Endometrium (tissue), 2 donors: Measurements from ENCODE around the gene CDC37L1.
A peak's percentile ranks its signal among the peaks of the same experiment; 100 is the strongest.

ENCODE experiments used
- FAIRE-seq: peaks from 2 replicates; lab custom pipeline; 2012; peaks lifted over from hg19 to GRCh38; lab: Jason Lieb, UNC
- donor health status: control.
- donor health status: control.

The CDC37L1 gene

DNA sequence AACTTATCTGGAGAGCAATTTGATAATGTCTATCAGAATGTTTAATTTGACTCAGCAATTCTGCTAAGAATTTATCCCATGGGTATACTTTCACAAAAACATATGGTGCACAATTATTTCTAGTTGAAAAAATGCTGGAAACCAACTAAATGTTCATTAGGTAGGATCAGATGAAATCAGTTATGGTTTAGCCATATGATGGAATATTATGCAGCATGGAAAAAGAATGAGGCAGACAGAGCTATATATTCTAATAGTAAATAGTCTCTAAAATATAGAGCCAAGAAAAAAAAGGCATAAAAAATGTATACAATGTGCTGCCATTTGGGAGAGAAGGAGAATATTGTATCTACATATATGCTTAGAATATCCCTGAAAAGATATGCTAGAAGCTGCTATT lies 9.5 kb upstream of the CDC37L1 start:
- no peak for FAIRE-seq

DNA sequence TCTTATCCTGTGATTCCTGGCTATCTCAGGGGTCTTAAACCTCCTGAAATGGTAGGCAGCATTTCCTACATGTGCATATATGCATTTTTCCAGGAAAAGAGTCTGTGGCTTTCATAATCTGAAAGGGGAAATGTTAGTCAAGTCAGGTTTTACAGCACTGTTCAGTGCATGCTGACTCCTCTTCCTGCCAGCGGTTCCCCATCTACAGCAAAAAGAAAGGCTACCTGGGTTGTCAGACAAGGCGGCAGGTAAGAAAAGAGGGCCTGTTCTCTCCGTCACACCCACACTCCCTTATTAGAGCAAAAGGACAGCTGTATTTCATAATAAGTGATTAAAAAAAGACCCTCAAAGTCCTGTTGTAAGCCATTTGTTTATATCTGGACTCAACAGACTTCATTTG lies 8.8 kb upstream of the CDC37L1 start:
- no peak for FAIRE-seq

DNA sequence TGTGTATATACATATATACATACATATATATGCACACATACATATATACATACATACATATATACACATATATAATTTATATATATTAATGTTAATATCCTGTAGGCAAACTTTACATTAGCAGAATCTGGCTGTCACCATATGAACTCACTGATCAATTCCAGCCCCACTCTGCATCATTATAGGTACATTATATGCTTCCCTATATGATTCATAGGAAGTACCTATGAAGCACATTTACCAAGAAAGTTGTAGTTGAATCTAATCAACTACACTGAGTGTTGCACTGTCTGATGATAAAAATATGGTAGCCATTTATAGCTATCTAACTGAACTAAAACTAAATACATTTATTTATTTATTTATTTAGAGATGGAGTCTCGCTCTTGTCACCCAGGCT lies 7.6 kb upstream of the CDC37L1 start:
- FAIRE-seq: no peak

DNA sequence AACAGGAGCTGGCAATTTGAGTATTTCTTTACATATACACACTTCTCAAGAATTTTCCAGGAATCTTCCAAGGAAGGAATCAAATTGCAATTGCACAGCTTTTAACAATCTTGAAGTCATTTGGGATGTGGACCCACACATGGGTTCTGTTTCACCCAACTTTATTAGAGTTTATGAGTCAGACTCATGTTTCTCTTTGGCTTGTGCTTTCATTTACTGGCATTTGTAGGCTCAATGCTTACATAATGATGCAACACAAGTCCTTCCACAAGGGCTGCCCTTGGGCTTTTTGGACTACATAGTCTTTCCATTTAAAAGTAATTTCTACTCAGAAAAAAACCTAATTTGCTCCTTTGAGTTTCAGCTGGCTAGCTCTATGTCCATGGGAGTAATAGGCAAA lies 4.6 kb upstream of the CDC37L1 start:
- no peak for FAIRE-seq

GRCh38 chr9:4677392-4677791 lies 2.0 kb upstream of the CDC37L1 start:
- no peak for FAIRE-seq

DNA sequence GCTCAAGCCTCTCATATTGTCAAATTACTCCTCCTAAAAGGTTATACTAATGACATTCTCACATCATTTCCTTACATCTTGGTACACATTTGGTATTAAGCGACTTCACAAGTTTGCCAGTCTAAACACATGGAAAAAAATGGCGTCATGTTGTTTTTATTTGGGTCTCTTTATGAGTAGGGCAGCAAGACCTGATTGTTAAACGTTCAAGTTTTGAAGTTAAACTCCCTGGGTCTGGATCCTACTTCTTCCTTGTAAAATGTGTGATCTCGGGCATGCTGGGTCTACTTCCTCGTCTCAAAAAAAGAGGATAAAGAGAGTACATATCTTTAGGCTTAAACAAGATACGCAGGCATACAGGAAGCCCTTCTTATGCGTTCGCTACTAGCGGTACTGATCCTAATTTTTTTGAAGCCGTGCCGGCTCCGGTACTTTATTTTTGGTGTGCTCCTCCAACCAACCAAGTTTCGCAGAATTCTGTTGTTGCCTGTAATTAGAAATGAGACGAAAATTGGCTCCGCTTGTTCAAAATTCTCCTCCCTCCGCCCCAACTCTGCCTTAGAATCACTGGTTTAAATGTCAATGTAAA lies 596 bp upstream of the CDC37L1 start:
- FAIRE-seq: no peak

DNA sequence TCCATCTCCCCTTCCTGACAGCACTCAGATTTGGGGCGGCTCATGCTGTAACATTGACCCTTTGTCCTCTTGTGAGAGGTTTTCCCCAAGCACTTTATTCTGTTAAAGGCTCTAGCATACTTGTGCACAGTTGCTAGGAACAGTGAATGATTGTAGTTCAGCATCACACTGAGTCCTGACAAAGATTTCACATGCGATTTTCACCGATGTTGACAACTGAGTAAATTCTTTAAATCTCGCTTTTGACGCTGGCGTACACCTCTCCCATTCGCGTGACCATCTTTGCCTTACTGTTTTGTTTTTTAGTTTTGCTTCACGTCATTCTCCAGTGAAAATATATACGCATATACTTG lies 780 bp downstream of the CDC37L1 start:
- no peak for FAIRE-seq

GRCh38 chr9:4680750-4681149 lies 1.4 kb downstream of the CDC37L1 start:
- no peak for FAIRE-seq

- FAIRE-seq: no peak
Measured at GRCh38 chr9:4684820-4685219, 5.5 kb downstream of the CDC37L1 start.

DNA sequence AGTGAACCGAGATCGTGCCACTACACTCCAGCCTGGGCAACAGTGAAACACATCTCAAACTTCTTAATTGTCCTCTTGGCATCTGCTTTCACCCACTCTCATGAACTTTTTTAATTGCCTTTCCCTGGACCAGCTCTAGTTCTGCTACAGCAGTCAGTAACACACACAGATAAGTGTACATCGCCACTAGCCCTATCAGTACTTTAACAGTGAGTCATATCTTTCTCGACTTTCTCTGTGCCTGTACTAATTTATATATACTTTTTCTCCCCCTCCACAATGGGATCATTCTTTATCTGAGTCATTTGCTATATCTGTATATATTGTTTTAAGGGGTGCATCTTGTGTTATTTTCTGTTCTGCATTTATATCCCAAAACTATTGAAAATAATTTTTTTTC lies 6.7 kb downstream of the CDC37L1 start:
- FAIRE-seq: no peak

DNA sequence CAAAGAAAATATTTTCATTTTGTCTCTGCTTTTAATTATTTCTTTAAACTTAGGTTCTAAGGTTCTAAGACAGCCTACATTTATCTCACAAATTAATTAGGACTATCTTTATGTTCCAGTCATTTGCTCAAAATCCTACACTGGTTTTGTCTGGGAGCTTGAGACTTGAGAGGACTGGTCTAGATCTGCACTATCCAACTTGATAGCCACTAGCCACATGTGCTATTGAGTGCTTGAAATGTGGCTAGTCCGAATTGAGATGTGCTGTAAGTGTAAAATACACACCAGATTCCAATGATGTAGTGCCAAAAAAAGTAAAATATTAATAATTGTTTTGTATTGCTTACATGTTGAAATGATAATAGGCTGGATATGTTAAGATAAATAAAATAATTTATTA lies 7.2 kb downstream of the CDC37L1 start:
- FAIRE-seq: peak; percentile 76

- FAIRE-seq: no peak
Measured at GRCh38 chr9:4689021-4689420, 9.7 kb downstream of the CDC37L1 start.

DNA sequence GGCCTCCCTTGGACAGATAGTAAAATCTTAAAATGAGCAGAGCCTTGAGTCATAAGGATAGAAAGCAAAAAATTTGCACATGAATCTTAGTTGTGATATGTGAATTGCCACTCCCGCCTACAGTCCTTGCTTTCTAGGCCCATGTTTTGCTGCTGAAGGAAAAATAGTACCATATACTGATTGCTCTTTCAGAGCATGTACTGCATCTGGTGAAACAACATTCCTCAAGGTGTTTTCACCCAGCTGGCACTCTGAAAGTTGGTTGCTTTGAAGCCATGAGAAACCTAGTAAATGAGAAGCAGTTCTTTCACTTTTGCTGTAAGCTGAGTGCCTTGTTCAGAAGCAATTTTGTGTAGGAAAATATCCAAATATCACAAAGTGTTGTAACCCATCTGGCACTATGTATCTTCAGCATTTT lies 10.3 kb downstream of the CDC37L1 start:
- no peak for FAIRE-seq

DNA sequence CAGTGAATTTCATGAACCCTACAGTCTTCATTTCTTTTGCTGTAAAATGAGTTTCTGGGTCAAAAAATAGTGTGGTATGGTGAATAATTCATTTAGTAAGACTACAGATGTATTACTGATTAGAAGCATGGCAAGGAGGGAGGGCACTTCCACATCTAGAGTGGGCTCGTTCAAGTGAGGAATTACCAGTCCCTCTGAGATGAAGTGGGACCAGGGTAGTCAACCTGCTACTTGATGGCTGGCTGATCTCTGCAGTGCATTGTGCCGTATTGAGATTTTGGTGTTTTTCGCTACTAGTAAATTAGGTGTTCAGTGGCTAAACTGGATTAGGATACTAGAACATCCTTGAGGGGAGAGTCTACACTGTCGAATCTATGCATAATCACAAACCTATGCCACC lies 10.8 kb downstream of the CDC37L1 start:
- no peak for FAIRE-seq

GRCh38 chr9:4691795-4692194 lies 12.4 kb downstream of the CDC37L1 start:
- FAIRE-seq: no peak

DNA sequence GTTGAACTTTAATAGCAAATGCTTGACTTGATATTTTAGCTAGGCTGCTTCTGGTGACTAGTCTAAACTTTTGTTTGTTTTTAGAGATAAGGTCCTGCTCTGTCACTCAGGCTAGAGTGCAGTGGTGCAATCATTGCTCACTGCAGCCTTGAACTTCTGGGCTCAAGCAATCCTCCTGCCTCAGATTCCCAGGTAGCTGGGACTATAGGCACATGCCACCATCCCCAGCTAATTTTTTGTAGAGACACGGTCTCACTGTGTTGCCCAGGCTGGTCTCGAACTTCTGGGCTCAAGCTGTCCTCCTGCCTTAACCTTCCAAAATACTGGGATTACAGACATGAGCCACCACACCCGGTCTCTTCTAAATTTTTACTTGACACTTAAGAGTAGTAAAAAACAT lies 20.7 kb downstream of the CDC37L1 start:
- FAIRE-seq: no peak

DNA sequence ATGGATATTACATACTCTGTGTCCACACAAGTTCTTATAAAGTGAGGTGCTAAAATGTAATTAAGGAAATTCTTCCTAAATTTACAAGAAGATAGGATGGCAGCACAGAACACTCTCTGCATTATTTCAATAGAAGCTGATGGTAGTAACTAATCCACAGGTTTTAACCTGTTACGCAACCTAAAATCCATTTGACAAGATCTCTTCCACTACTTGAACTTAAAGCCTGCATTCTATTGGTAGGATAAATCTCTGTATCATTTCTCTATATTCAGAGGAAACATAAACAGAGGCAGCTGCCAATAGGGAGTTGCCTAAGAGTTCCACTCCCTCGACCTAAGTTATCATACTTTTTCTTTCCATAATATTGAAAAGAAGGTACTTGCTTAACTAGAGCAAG lies 21.6 kb downstream of the CDC37L1 start:
- no peak for FAIRE-seq

DNA sequence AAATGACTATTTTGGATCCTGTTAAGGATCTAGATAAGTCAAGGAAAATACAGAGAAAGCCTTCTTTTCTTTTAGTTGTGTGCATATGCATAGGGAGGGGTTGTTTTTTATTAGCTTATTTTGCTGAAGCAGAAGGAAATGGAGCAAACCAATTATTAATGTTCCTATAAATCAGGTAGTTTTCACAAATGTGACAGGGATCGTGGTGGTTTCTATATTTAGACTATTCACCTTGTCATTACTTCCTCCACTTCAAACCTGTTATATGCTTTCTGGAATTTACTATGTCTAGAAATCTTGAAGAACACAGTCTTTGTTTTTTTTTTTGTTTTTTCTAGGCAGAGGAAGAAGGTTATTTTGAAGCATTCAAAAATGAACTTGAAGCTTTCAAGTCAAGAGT lies 22.2 kb downstream of the CDC37L1 start:
- no peak for FAIRE-seq

DNA sequence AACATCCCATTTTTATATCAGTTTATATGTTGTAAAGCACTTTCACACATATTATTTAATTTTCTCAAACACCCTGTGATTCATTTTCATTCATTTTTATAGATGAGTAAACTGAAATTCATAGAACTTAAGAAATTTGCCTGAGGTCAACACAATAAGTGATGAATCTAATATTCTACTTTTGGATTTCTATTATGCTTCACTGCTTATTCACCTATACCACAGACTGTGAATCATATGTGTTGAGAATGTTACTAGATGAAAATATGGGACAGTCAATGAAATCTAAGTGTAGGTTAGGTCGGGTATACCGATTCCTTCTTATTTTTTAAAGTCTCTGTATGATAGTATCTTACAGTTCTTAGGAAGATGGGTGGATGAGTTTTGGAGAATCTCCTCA lies 24.8 kb downstream of the CDC37L1 start:
- FAIRE-seq: peak; percentile 39

GRCh38 chr9:4706021-4706420 lies 26.7 kb downstream of the CDC37L1 start:
- peak; percentile 99 for FAIRE-seq

DNA sequence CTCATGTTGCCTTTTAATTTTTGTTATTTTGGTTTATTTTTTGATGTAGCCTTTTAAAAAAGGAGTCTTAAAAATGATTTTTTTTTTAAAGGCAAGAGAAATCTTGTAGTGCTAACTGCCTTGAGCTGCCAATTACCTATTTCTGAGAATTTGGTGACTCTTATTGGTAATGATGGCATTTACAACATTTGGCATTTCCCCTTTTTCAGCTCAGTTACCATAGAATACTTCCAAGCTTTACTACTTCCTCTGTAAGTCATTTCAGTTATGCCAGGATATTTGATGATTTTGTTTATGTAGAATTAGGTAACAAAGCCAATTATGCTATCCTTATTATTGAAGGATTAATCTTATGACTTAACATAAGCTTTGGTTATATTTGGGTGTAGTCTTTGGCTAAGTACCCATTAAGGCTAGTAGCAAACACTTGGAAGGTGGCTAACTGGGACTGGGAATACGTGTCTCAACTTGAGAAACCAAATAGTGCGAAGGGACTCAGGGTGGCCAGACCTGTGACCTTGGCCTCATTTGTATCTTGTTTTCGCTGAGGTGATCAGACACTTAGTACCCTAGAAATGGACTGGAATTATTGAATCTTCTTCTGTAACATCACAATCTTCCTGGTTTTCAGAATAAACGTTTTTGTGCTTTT lies 27.7 kb downstream of the CDC37L1 start:
- no peak for FAIRE-seq

DNA sequence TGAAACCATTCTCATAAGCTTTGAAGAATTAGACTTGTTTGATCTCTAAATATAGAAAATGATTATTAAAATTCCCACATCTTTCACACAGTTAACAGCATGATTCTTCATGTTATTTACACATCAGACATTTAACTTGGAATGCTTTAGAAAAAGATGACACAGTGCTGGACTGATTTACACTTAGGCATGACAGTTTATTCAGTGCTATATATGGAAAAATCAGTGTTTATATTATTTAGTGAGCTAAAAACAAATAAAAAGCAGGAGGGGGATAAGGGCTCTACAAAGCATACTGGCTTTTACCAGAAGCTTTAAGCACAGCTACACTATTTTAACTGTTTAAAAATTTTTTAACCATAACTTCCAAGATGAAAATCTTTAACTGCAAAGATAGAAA lies 30.0 kb downstream of the CDC37L1 start:
- FAIRE-seq: no peak

- FAIRE-seq: peak; percentile 81
Measured at GRCh38 chr9:4713849-4714248, 34.5 kb downstream of the CDC37L1 start.

DNA sequence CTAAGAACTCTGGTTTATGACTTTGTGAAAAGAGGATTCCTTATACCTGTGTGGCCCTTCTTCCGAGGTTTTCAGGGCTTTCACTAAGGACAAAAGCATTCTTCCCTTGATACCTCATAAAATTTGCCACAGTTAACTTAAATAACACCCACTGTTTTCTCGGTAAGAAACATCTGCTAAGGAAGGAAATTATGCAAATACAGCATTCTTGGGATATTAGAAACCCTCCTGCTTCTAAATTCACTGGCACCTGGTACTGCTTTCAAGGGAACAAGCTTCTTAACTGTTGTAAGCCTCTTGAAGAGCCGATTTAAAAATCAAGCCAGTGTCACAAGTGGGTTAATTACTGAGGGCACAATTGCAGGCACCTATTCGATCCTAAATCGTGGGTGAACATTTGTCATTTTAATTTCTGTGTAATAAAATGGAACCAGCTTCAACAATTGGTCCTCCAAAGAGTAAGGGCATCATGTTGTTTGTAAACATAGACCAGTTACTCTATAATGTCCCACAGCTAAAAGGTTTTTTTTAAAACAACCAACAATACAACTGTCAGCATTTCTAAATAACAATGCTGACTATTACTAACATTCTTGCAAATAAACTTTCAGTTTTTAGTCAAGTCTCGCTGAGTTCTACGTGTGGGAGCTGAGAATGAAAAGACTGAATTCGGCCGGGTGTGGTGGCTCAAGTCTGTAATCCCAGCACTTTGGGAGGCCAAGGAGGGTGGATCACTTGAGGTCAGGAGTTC lies 35.1 kb downstream of the CDC37L1 start:
- no peak for FAIRE-seq
